WTC11 (cell line): ENCODE results near the gene C19orf67. TPM values are rescaled to one million over a fixed set of nuclear protein-coding genes. Genes with fewer than 3 reads are reported as not detected.

ENCODE experiments used
- ATAC-seq: fragments of 200-7000 bp; cut with Tn5 transposase; 2 replicates; pipeline ENCODE4 v1.10.0; 2021; ENCODE audit warnings: mild to moderate bottlenecking, moderate library complexity
- CTCF ChIA-PET: fragments of 300-600 bp; sonication (Branson Sonifier 250); formaldehyde crosslinking; loops from one replicate; lab custom pipeline; 2021; ENCODE audit warnings: antibody characterized with exemption; lab: Charles Lee
- POLR2A ChIA-PET: fragments of 350-600 bp; sonication (Branson Sonifier 250); formaldehyde crosslinking; loops from one replicate; lab custom pipeline; 2021; ENCODE audit warnings: antibody characterized with exemption; lab: Charles Lee
- DNase-seq: peaks from one replicate; pipeline ENCODE4 v3.0.0; 2021; ENCODE audit warnings: low spot score
- H3K27ac Mint-ChIP-seq: 2 replicates; pipeline ENCODE4 v1.8.0; 2021; ENCODE audit warnings: mixed read lengths
- H3K27me3 Mint-ChIP-seq: 2 replicates; pipeline ENCODE4 v1.8.0; 2021; ENCODE audit warnings: low read depth, mild to moderate bottlenecking, moderate library complexity, mixed read lengths
- H3K36me3 Mint-ChIP-seq: 2 replicates; pipeline ENCODE4 v1.8.0; 2021; ENCODE audit warnings: mixed read lengths
- H3K4me1 Mint-ChIP-seq: 2 replicates; pipeline ENCODE4 v1.8.0; 2022; ENCODE audit warnings: mixed read lengths
- H3K4me3 Mint-ChIP-seq: 2 replicates; pipeline ENCODE4 v1.8.0; 2021; ENCODE audit warnings: mild to moderate bottlenecking, moderate library complexity, mixed read lengths
- H3K9me3 Mint-ChIP-seq: 2 replicates; pipeline ENCODE4 v1.8.0; 2021; ENCODE audit warnings: mixed read lengths
- CBFB ChIP-seq: sonication (generic); formaldehyde crosslinking; IDR thresholded peaks from 2 replicates; pipeline ENCODE4 v1.8.1; 2022; ENCODE audit warnings: mild to moderate bottlenecking, low read depth, missing genetic modification reagents
- FOXK1 ChIP-seq: sonication (generic); formaldehyde crosslinking; IDR thresholded peaks from 2 replicates; pipeline ENCODE4 v1.8.0; 2022; ENCODE audit warnings: mild to moderate bottlenecking, moderate library complexity, missing genetic modification reagents
- GTF2I ChIP-seq: fragments of 250-450 bp; sonication (Bioruptor Pico); conservative IDR thresholded peaks from 2 replicates; pipeline ENCODE4 v1.4.0; 2021; ENCODE audit warnings: mild to moderate bottlenecking
- KAT7 ChIP-seq: sonication (generic); formaldehyde crosslinking; IDR thresholded peaks from 2 replicates; pipeline ENCODE4 v1.8.1; 2023; ENCODE audit warnings: missing genetic modification reagents, mild to moderate bottlenecking, borderline replicate concordance
- MXD4 ChIP-seq: fragments of 250-450 bp; sonication (Bioruptor Pico); IDR thresholded peaks from 2 replicates; pipeline ENCODE4 v1.8.0; 2021; ENCODE audit warnings: mild to moderate bottlenecking, moderate library complexity, borderline replicate concordance
- NR1H2 ChIP-seq: sonication (generic); formaldehyde crosslinking; IDR thresholded peaks from 2 replicates; pipeline ENCODE4 v1.9.0; 2021; ENCODE audit warnings: mild to moderate bottlenecking, moderate library complexity, missing genetic modification reagents
- NR3C1 ChIP-seq: sonication (generic); formaldehyde crosslinking; conservative IDR thresholded peaks from 2 replicates; pipeline ENCODE4 v1.8.1; 2023; ENCODE audit warnings: low read depth, mild to moderate bottlenecking, missing genetic modification reagents
- SMAD4 ChIP-seq: sonication (generic); formaldehyde crosslinking; IDR thresholded peaks from 2 replicates; pipeline ENCODE4 v1.8.0; 2022; ENCODE audit warnings: mild to moderate bottlenecking, missing genetic modification reagents
- SP1 ChIP-seq: sonication (generic); formaldehyde crosslinking; conservative IDR thresholded peaks from 2 replicates; pipeline ENCODE4 v1.8.1; 2022; ENCODE audit warnings: missing genetic modification reagents
- ZNF138 ChIP-seq: sonication (generic); formaldehyde crosslinking; conservative IDR thresholded peaks from 2 replicates; pipeline ENCODE4 v1.8.1; 2022; ENCODE audit warnings: mild to moderate bottlenecking, moderate library complexity, missing genetic modification reagents
- ZNF416 ChIP-seq: fragments of 250-450 bp; sonication (Bioruptor Pico); IDR thresholded peaks from 2 replicates; pipeline ENCODE4 v1.9.0; 2021; ENCODE audit warnings: mild to moderate bottlenecking, inconsistent platforms
- total RNA-seq: library from RNA; stranded (reverse); gene quantifications from 3 replicates; pipeline ENCODE4 v1.2.3, GENCODE V29; 2021
- TF ChIP-seq, protein P1 (sequence below): fragments of 250-450 bp; sonication (Bioruptor Pico); IDR thresholded peaks from 2 replicates; pipeline ENCODE4 v2.1.2; 2022; ENCODE audit warnings: mild to moderate bottlenecking, moderate library complexity
- TF ChIP-seq, protein P2 (sequence below): sonication (generic); formaldehyde crosslinking; IDR thresholded peaks from 2 replicates; pipeline ENCODE4 v1.8.0; 2022; ENCODE audit warnings: mild to moderate bottlenecking, missing genetic modification reagents
- TF ChIP-seq, protein P3 (sequence below): sonication (generic); formaldehyde crosslinking; IDR thresholded peaks from 2 replicates; pipeline ENCODE4 v1.8.0; 2022; ENCODE audit warnings: missing genetic modification reagents
- TF ChIP-seq, protein P4 (sequence below): sonication (generic); formaldehyde crosslinking; IDR thresholded peaks from 2 replicates; pipeline ENCODE4 v1.8.1; 2023; ENCODE audit warnings: mild to moderate bottlenecking, missing genetic modification reagents
- TF ChIP-seq, protein P5 (sequence below): sonication (generic); formaldehyde crosslinking; IDR thresholded peaks from 2 replicates; pipeline ENCODE4 v1.8.1; 2022; ENCODE audit warnings: low read depth, missing genetic modification reagents, borderline replicate concordance
- TF ChIP-seq, protein P6 (sequence below): fragments of 250-450 bp; sonication (Bioruptor Pico); IDR thresholded peaks from 2 replicates; pipeline ENCODE4 v1.9.0; 2021; ENCODE audit warnings: mild to moderate bottlenecking

Gene C19orf67
- total RNA-seq, 1 experiment from 2014 or later: 0.35 TPM

DNA sequence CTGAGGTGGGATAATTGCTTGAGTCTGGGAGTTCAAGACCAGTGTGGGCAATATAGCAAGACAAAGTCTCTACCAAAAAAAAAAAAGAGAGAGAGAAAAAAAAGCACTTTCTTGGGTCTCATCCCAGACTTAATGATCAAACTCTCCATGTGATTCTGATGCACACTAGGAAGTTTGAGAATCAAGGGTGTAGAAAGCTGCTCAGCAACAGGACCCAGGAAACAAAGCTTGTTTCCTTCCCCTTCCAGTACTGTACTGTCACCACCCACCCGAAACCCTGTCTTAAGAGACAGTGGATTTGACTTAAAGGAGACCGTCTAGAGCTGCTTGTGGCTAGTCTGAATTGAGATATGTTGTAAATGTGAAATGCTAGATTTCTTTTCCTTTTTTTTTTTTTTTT lies 7.2 kb downstream of the C19orf67 start (continued):
- TF ChIP-seq, protein P1, sequence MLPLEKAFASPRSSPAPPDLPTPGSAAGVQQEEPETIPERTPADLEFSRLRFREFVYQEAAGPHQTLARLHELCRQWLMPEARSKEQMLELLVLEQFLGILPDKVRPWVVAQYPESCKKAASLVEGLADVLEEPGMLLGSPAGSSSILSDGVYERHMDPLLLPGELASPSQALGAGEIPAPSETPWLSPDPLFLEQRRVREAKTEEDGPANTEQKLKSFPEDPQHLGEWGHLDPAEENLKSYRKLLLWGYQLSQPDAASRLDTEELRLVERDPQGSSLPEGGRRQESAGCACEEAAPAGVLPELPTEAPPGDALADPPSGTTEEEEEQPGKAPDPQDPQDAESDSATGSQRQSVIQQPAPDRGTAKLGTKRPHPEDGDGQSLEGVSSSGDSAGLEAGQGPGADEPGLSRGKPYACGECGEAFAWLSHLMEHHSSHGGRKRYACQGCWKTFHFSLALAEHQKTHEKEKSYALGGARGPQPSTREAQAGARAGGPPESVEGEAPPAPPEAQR: no peak
- TF ChIP-seq FOXK1 (CRISPR knock-in tag) (no peak), CBFB (CRISPR knock-in tag) (no peak), ZNF138 (CRISPR knock-in tag) (no peak), NR3C1 (CRISPR knock-in tag) (no peak)
- TF ChIP-seq, protein P2, sequence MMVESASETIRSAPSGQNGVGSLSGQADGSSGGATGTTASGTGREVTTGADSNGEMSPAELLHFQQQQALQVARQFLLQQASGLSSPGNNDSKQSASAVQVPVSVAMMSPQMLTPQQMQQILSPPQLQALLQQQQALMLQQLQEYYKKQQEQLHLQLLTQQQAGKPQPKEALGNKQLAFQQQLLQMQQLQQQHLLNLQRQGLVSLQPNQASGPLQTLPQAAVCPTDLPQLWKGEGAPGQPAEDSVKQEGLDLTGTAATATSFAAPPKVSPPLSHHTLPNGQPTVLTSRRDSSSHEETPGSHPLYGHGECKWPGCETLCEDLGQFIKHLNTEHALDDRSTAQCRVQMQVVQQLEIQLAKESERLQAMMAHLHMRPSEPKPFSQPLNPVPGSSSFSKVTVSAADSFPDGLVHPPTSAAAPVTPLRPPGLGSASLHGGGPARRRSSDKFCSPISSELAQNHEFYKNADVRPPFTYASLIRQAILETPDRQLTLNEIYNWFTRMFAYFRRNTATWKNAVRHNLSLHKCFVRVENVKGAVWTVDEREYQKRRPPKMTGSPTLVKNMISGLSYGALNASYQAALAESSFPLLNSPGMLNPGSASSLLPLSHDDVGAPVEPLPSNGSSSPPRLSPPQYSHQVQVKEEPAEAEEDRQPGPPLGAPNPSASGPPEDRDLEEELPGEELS: no peak
- TF ChIP-seq, all 79 proteins: peak for 0

DNA sequence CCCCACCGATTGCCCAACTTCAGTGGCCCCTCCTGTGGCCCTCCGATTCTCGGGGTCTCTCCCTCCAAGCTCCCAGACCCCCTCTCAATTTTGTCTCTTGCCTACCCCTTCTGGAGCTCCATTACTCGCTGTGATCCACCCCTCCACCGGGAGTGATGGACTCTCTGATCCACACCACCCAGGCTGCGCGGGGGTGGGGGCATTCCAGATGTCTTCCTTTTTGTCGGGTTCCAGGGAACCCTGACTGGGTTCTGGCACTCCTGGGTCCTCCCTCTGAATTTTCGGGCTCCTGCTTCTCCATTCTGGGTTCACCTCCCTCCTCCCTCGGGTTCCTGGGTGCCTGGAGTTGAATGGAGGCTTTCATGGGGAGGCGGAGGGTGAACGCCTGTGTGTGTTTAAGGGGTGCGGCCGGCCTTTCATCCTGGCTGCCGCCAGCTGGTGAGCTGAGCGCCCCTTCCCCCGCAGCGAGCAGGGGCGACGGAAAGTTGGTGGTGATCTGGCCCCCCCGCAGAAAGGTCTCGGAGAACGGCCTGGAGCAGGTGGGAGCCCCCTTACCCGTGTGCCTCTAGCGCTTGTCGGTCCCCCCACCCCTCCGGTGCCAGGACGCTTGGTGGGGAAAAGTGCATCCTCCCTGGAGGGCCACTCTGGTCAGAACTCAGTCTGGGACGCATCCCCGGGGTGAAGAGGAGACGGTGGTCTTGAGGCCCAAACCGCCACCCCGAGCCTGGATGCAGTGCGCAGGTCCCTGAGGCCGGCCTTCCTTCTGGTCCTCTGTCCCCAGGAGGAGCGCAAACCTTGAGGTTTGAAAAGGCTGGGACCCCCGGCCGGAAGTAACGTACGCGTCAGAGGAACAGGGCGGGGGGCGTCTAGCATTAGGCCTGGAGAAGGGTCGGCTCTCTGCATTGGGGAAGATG lies 11.4 kb downstream of the C19orf67 start:
- Mint-ChIP-seq H3K27ac (no peak overlapping the region), H3K9me3 (no peaks in the 10 kb centered on the region), H3K27me3 (peaks cover 70% of the 10 kb centered on the region), H3K36me3 (no peaks in the 10 kb centered on the region), H3K4me1 (peaks cover 8% of the 10 kb centered on the region; the same call in 1 of the 2 replicates), H3K4me3 (peak overlapping the region; percentile 84)
- POLR2A ChIA-PET: interaction anchor here (0.7 kb wide), 1 partner anchor 139 kb away, joined by 3 read pairs; no protein-coding TSS in a partner anchor
- DNase-seq: no peak
- CTCF ChIA-PET: interaction anchor here (0.6 to 6.6 kb wide), 15 partner anchors 15 to 398 kb away, joined by 3 to 164 read pairs (median 6); partner anchors contain the start of genes ASF1B, DCAF15, IL27RA and PALM3
- ATAC-seq: no peak
- TF ChIP-seq FOXK1 (CRISPR knock-in tag) (no peak), SMAD4 (no peak), ZNF416 (CRISPR knock-in tag) (no peak), NR1H2 (no peak), GTF2I (CRISPR knock-in tag) (no peak), KAT7 (CRISPR knock-in tag) (no peak), SP1 (CRISPR knock-in tag) (no peak), MXD4 (CRISPR knock-in tag) (no peak)
- TF ChIP-seq, protein P1: no peak
- TF ChIP-seq, protein P3, sequence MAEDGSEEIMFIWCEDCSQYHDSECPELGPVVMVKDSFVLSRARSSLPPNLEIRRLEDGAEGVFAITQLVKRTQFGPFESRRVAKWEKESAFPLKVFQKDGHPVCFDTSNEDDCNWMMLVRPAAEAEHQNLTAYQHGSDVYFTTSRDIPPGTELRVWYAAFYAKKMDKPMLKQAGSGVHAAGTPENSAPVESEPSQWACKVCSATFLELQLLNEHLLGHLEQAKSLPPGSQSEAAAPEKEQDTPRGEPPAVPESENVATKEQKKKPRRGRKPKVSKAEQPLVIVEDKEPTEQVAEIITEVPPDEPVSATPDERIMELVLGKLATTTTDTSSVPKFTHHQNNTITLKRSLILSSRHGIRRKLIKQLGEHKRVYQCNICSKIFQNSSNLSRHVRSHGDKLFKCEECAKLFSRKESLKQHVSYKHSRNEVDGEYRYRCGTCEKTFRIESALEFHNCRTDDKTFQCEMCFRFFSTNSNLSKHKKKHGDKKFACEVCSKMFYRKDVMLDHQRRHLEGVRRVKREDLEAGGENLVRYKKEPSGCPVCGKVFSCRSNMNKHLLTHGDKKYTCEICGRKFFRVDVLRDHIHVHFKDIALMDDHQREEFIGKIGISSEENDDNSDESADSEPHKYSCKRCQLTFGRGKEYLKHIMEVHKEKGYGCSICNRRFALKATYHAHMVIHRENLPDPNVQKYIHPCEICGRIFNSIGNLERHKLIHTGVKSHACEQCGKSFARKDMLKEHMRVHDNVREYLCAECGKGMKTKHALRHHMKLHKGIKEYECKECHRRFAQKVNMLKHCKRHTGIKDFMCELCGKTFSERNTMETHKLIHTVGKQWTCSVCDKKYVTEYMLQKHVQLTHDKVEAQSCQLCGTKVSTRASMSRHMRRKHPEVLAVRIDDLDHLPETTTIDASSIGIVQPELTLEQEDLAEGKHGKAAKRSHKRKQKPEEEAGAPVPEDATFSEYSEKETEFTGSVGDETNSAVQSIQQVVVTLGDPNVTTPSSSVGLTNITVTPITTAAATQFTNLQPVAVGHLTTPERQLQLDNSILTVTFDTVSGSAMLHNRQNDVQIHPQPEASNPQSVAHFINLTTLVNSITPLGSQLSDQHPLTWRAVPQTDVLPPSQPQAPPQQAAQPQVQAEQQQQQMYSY (CRISPR knock-in tag): no peak
- TF ChIP-seq, protein P4, sequence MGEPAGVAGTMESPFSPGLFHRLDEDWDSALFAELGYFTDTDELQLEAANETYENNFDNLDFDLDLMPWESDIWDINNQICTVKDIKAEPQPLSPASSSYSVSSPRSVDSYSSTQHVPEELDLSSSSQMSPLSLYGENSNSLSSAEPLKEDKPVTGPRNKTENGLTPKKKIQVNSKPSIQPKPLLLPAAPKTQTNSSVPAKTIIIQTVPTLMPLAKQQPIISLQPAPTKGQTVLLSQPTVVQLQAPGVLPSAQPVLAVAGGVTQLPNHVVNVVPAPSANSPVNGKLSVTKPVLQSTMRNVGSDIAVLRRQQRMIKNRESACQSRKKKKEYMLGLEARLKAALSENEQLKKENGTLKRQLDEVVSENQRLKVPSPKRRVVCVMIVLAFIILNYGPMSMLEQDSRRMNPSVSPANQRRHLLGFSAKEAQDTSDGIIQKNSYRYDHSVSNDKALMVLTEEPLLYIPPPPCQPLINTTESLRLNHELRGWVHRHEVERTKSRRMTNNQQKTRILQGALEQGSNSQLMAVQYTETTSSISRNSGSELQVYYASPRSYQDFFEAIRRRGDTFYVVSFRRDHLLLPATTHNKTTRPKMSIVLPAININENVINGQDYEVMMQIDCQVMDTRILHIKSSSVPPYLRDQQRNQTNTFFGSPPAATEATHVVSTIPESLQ: no peak
- TF ChIP-seq, protein P5, sequence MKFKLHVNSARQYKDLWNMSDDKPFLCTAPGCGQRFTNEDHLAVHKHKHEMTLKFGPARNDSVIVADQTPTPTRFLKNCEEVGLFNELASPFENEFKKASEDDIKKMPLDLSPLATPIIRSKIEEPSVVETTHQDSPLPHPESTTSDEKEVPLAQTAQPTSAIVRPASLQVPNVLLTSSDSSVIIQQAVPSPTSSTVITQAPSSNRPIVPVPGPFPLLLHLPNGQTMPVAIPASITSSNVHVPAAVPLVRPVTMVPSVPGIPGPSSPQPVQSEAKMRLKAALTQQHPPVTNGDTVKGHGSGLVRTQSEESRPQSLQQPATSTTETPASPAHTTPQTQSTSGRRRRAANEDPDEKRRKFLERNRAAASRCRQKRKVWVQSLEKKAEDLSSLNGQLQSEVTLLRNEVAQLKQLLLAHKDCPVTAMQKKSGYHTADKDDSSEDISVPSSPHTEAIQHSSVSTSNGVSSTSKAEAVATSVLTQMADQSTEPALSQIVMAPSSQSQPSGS (CRISPR knock-in tag): no peak
- TF ChIP-seq, protein P2: no peak
- TF ChIP-seq, protein P6, sequence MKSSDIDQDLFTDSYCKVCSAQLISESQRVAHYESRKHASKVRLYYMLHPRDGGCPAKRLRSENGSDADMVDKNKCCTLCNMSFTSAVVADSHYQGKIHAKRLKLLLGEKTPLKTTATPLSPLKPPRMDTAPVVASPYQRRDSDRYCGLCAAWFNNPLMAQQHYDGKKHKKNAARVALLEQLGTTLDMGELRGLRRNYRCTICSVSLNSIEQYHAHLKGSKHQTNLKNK: no peak
